Measurements from ENCODE around the gene PDLIM1. TPM values are rescaled to one million over a fixed set of nuclear protein-coding genes. Genes with fewer than 3 reads are reported as not detected.
A peak's percentile ranks its signal among the peaks of the same experiment; 100 is the strongest.

PDLIM1 gene
- total and polyA plus RNA-seq, 2 of the 13 experiments (the other 11 are each of a cell fraction or from before 2014, with no cell fraction given): 119 to 123 TPM

- TF ChIP-seq, protein P1, sequence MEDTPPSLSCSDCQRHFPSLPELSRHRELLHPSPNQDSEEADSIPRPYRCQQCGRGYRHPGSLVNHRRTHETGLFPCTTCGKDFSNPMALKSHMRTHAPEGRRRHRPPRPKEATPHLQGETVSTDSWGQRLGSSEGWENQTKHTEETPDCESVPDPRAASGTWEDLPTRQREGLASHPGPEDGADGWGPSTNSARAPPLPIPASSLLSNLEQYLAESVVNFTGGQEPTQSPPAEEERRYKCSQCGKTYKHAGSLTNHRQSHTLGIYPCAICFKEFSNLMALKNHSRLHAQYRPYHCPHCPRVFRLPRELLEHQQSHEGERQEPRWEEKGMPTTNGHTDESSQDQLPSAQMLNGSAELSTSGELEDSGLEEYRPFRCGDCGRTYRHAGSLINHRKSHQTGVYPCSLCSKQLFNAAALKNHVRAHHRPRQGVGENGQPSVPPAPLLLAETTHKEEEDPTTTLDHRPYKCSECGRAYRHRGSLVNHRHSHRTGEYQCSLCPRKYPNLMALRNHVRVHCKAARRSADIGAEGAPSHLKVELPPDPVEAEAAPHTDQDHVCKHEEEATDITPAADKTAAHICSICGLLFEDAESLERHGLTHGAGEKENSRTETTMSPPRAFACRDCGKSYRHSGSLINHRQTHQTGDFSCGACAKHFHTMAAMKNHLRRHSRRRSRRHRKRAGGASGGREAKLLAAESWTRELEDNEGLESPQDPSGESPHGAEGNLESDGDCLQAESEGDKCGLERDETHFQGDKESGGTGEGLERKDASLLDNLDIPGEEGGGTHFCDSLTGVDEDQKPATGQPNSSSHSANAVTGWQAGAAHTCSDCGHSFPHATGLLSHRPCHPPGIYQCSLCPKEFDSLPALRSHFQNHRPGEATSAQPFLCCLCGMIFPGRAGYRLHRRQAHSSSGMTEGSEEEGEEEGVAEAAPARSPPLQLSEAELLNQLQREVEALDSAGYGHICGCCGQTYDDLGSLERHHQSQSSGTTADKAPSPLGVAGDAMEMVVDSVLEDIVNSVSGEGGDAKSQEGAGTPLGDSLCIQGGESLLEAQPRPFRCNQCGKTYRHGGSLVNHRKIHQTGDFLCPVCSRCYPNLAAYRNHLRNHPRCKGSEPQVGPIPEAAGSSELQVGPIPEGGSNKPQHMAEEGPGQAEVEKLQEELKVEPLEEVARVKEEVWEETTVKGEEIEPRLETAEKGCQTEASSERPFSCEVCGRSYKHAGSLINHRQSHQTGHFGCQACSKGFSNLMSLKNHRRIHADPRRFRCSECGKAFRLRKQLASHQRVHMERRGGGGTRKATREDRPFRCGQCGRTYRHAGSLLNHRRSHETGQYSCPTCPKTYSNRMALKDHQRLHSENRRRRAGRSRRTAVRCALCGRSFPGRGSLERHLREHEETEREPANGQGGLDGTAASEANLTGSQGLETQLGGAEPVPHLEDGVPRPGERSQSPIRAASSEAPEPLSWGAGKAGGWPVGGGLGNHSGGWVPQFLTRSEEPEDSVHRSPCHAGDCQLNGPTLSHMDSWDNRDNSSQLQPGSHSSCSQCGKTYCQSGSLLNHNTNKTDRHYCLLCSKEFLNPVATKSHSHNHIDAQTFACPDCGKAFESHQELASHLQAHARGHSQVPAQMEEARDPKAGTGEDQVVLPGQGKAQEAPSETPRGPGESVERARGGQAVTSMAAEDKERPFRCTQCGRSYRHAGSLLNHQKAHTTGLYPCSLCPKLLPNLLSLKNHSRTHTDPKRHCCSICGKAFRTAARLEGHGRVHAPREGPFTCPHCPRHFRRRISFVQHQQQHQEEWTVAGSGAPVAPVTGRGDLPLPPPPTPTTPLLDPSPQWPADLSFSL (CRISPR knock-in tag; IDR thresholded peaks at IDR 0.05): no peak
- TF ChIP-seq HOXD1 (CRISPR knock-in tag; IDR thresholded peaks at IDR 0.05) (no peak; the same call in 1 of the 2 replicates), LRRFIP1 (CRISPR knock-in tag; conservative IDR thresholded peaks at IDR 0.05) (no peak), ZNF367 (CRISPR knock-in tag; IDR thresholded peaks at IDR 0.05; ENCODE audit: borderline replicate concordance) (no peak), ZNF780A (CRISPR knock-in tag; IDR thresholded peaks at IDR 0.05) (0 out of 2 replicates have a peak, but pooled peaks have one; percentile 27), DRAP1 (CRISPR knock-in tag; IDR thresholded peaks at IDR 0.05) (no peak), ZBTB10 (CRISPR knock-in tag; IDR thresholded peaks at IDR 0.05; ENCODE audit: borderline replicate concordance) (no peak), CBX5 (CRISPR knock-in tag; IDR thresholded peaks at IDR 0.05; ENCODE audit: borderline replicate concordance) (no peak)
- TF ChIP-seq, protein P2, sequence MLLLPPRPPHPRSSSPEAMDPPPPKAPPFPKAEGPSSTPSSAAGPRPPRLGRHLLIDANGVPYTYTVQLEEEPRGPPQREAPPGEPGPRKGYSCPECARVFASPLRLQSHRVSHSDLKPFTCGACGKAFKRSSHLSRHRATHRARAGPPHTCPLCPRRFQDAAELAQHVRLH (CRISPR knock-in tag; IDR thresholded peaks at IDR 0.05; ENCODE audit: borderline replicate concordance, low read depth): no peak
- TF ChIP-seq, protein P3, sequence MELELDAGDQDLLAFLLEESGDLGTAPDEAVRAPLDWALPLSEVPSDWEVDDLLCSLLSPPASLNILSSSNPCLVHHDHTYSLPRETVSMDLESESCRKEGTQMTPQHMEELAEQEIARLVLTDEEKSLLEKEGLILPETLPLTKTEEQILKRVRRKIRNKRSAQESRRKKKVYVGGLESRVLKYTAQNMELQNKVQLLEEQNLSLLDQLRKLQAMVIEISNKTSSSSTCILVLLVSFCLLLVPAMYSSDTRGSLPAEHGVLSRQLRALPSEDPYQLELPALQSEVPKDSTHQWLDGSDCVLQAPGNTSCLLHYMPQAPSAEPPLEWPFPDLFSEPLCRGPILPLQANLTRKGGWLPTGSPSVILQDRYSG (CRISPR knock-in tag; IDR thresholded peaks at IDR 0.05): no peak
- TF ChIP-seq, protein P4, sequence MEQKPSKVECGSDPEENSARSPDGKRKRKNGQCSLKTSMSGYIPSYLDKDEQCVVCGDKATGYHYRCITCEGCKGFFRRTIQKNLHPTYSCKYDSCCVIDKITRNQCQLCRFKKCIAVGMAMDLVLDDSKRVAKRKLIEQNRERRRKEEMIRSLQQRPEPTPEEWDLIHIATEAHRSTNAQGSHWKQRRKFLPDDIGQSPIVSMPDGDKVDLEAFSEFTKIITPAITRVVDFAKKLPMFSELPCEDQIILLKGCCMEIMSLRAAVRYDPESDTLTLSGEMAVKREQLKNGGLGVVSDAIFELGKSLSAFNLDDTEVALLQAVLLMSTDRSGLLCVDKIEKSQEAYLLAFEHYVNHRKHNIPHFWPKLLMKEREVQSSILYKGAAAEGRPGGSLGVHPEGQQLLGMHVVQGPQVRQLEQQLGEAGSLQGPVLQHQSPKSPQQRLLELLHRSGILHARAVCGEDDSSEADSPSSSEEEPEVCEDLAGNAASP (CRISPR knock-in tag; IDR thresholded peaks at IDR 0.05; ENCODE audit: borderline replicate concordance): no peak
These were observed at the start of gene PDLIM1 (continued) for GRCh38 chr10:95290461-95291364.
